Colon (tissue), 2 donors: ENCODE results near the gene CLIP3.
"Not testable (repeated sequence)": the region's sequence is repeated elsewhere in the genome, so short reads cannot be mapped to it uniquely, and the experiment has no call there.

ENCODE experiments used
- FAIRE-seq: peaks from 2 replicates; lab custom pipeline; 2012; peaks lifted over from hg19 to GRCh38; lab: Jason Lieb, UNC
- donor health status: control.
- donor health status: control.

The CLIP3 gene

GRCh38 chr19:36032251-36033104, at the start of gene CLIP3:
Gene CLIP3, minus strand, starts transcription at chr19:36032873. Its CDS starts 516 bp downstream, at chr19:36032357.
- FAIRE-seq = no peak

- no peak for FAIRE-seq
Measured at GRCh38 chr19:36081894-36082293, 49.2 kb upstream of the CLIP3 start.

GRCh38 chr19:36081385-36081784, 48.7 kb upstream of the CLIP3 start:
- FAIRE-seq = no peak

GRCh38 chr19:36079389-36079945, 46.8 kb upstream of the CLIP3 start:
- FAIRE-seq = no peak

GRCh38 chr19:36073121-36073876, 40.6 kb upstream of the CLIP3 start:
- FAIRE-seq = no peak

- no peak for FAIRE-seq
Measured at GRCh38 chr19:36072081-36072480, 39.4 kb upstream of the CLIP3 start.

GRCh38 chr19:36068810-36069499, 36.3 kb upstream of the CLIP3 start:
- not testable (repeated sequence) for FAIRE-seq

- FAIRE-seq = no peak
Measured at GRCh38 chr19:36067681-36068080, 35.0 kb upstream of the CLIP3 start.

GRCh38 chr19:36064826-36065225, 32.2 kb upstream of the CLIP3 start:
- no peak for FAIRE-seq

GRCh38 chr19:36061367-36061766, 28.7 kb upstream of the CLIP3 start:
- FAIRE-seq = no peak

GRCh38 chr19:36060430-36060829, 27.8 kb upstream of the CLIP3 start:
- no peak for FAIRE-seq

- no peak for FAIRE-seq
Measured at GRCh38 chr19:36059180-36059910, 26.7 kb upstream of the CLIP3 start.

- FAIRE-seq = no peak
Measured at GRCh38 chr19:36058481-36059179, 26.0 kb upstream of the CLIP3 start.

GRCh38 chr19:36054733-36055686, 22.3 kb upstream of the CLIP3 start, which contains the start of gene WDR62:
Gene WDR62, plus strand, starts transcription at chr19:36054897. Its CDS starts 75 bp downstream, at chr19:36054972.
- FAIRE-seq = no peak

- FAIRE-seq = no peak
Measured at GRCh38 chr19:36054119-36054732, 21.6 kb upstream of the CLIP3 start, which contains the start of gene THAP8. Gene THAP8, minus strand, starts transcription at chr19:36054285. Its CDS starts 68 bp downstream, at chr19:36054217.

GRCh38 chr19:36051637-36052036, 19.0 kb upstream of the CLIP3 start:
- FAIRE-seq = no peak

- no peak for FAIRE-seq
Measured at GRCh38 chr19:36051236-36051635, 18.6 kb upstream of the CLIP3 start.

- FAIRE-seq = no peak
Measured at GRCh38 chr19:36049080-36049698, 16.5 kb upstream of the CLIP3 start.

- no peak for FAIRE-seq
Measured at GRCh38 chr19:36047835-36048234, 15.2 kb upstream of the CLIP3 start.
